ENCODE measurements around the gene CDC42BPB.

GRCh38 chr14:102951034-102951433 is 106.3 kb downstream of the CDC42BPB start:
- TF ChIP-seq CTCF (conservative IDR thresholded peaks at IDR 0.05; ENCODE audit: low read depth, low read length), result no peak
- no peak for TF ChIP-seq RAD21 (IDR thresholded peaks at IDR 0.05; ENCODE audit: low read length)
- no peak for TF ChIP-seq POLR2A (IDR thresholded peaks at IDR 0.05; ENCODE audit: low read depth, low read length)
- no peak for TF ChIP-seq SMC3 (IDR thresholded peaks at IDR 0.05; ENCODE audit: low read depth, low read length)
- TF ChIP-seq CEBPB (IDR thresholded peaks at IDR 0.05; ENCODE audit: low read depth, low read length), result no peak
